ENCODE results near the gene NF2. TPM values are rescaled to one million over a fixed set of nuclear protein-coding genes. Genes with fewer than 3 reads are reported as not detected.

The NF2 gene
- total RNA-seq, 4 donors from 2014 or later = 39.8 to 61.0 (median 45.1) TPM

- Histone ChIP-seq H3K9me3 (no peaks in the 10 kb centered on the region), H3K4me3 (no peak overlapping the region), H3K27ac (no peak overlapping the region), H3K27me3 (no peaks in the 10 kb centered on the region), H3K36me3 (peaks cover 0 to 96% of the 10 kb centered on the region in 2 donors), H3K4me1 (no peaks in the 10 kb centered on the region)
- no peak for ATAC-seq
- WGBS, 2 donors (ENCODE audit: low coverage in 1 of 2) = no CpG with 5 or more reads among the region's 17 CpGs
- no peak for TF ChIP-seq EP300 (IDR thresholded peaks at IDR 0.05)
These were observed 136.0 kb downstream of the NF2 start for GRCh38 chr22:29739346-29739875.

GRCh38 chr22:29740216-29740615 lies 136.8 kb downstream of the NF2 start:
- no peaks in the 10 kb centered on the region for H3K27me3 ChIP-seq
- no CpG with 5 or more reads among the region's 5 CpGs for WGBS, 2 donors (ENCODE audit: low coverage in 1 of 2)

GRCh38 chr22:29741926-29742325 lies 138.5 kb downstream of the NF2 start:
- WGBS, 2 donors (ENCODE audit: low coverage in 1 of 2) = 86 to 90% methylated on average over 1 to 2 of the region's 2 CpGs
- no peak for TF ChIP-seq EP300 (IDR thresholded peaks at IDR 0.05)
- TF ChIP-seq POLR2A (IDR thresholded peaks at IDR 0.05) = no peak
- TF ChIP-seq POLR2AphosphoS5 (IDR thresholded peaks at IDR 0.05) = no peak
- TF ChIP-seq CTCF (IDR thresholded peaks at IDR 0.05) = no peak
- no peak overlapping the region for H3K27ac ChIP-seq
- no peaks in the 10 kb centered on the region for H3K4me1 ChIP-seq
- no peak for ATAC-seq
- H3K4me3 ChIP-seq = no peak overlapping the region
- H3K27me3 ChIP-seq = no peaks in the 10 kb centered on the region
- H3K9me3 ChIP-seq = no peaks in the 10 kb centered on the region
- H3K36me3 ChIP-seq = peaks cover 0 to 99% of the 10 kb centered on the region in 2 donors

More at GRCh38 chr22:29740216-29740615, 136.8 kb downstream of the NF2 start:
- ATAC-seq = no peak
- TF ChIP-seq CTCF (IDR thresholded peaks at IDR 0.05) (no peak), POLR2AphosphoS5 (IDR thresholded peaks at IDR 0.05) (no peak), EP300 (IDR thresholded peaks at IDR 0.05) (no peak), POLR2A (IDR thresholded peaks at IDR 0.05) (no peak)
- no peak overlapping the region for H3K27ac ChIP-seq
- no peaks in the 10 kb centered on the region for H3K9me3 ChIP-seq
- H3K4me3 ChIP-seq = no peak overlapping the region
- H3K36me3 ChIP-seq = peaks cover 0 to 95% of the 10 kb centered on the region in 2 donors
- H3K4me1 ChIP-seq = no peaks in the 10 kb centered on the region

GRCh38 chr22:29742326-29742725 lies 138.9 kb downstream of the NF2 start:
- Histone ChIP-seq H3K27ac (no peak overlapping the region), H3K4me1 (no peaks in the 10 kb centered on the region), H3K9me3 (no peaks in the 10 kb centered on the region), H3K27me3 (no peaks in the 10 kb centered on the region), H3K4me3 (no peak overlapping the region), H3K36me3 (peaks cover 0 to 99% of the 10 kb centered on the region in 2 donors)
- no peak for ATAC-seq
- WGBS, 2 donors (ENCODE audit: low coverage in 1 of 2) = 74% methylated on average over 7 of the region's 13 CpGs; no CpG with 5 or more reads in 1 of the 2 donors
- TF ChIP-seq POLR2A (IDR thresholded peaks at IDR 0.05) (no peak), EP300 (IDR thresholded peaks at IDR 0.05) (no peak), POLR2AphosphoS5 (IDR thresholded peaks at IDR 0.05) (no peak), CTCF (IDR thresholded peaks at IDR 0.05) (no peak)

GRCh38 chr22:29744902-29745301 lies 141.5 kb downstream of the NF2 start:
- H3K36me3 ChIP-seq = peaks cover 0 to 93% of the 10 kb centered on the region in 2 donors
- TF ChIP-seq POLR2AphosphoS5 (IDR thresholded peaks at IDR 0.05) (no peak), CTCF (IDR thresholded peaks at IDR 0.05) (no peak), POLR2A (IDR thresholded peaks at IDR 0.05) (no peak), EP300 (IDR thresholded peaks at IDR 0.05) (no peak)

More at GRCh38 chr22:29744902-29745301, 141.5 kb downstream of the NF2 start:
- no peak overlapping the region for H3K27ac ChIP-seq
- no peaks in the 10 kb centered on the region for H3K9me3 ChIP-seq
- no peaks in the 10 kb centered on the region for H3K4me1 ChIP-seq
- ATAC-seq = no peak
- WGBS, 2 donors (ENCODE audit: low coverage in 1 of 2) = 57% methylated on average over 4 of the region's 8 CpGs; no CpG with 5 or more reads in 1 of the 2 donors
- H3K4me3 ChIP-seq = no peak overlapping the region
- no peaks in the 10 kb centered on the region for H3K27me3 ChIP-seq

Data from gastroesophageal sphincter (tissue), 4 donors.